ENCODE data around the gene TNNI3.
A peak's percentile ranks its signal among the peaks of the same experiment; 100 is the strongest.

DNA sequence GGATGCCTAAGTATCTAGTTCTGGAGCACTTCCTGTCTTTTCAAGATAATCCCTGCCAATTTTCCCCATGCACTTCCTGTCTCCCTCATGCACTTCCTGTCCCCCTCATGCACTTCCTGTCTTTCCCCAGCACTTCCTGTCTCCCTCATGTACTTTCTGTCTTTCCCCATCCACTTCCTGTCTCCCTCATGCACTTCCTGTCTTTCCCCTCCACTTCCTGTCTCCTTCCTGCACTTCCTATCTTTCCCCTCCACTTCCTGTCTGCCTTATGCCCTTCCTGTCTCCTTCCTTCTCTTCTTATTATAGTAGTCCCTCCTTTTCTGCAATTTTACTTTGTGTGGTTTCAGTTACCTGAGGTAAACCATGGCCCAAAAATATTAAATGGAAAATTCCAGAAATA is 5.5 kb downstream of the TNNI3 start:
- TF ChIP-seq RAD51 (IDR thresholded peaks at IDR 0.05; ENCODE audit: borderline replicate concordance, low read depth), result no peak
- TF ChIP-seq MCM2 (IDR thresholded peaks at IDR 0.05; ENCODE audit: low read depth), result no peak
- TF ChIP-seq ZFX (CRISPR knock-in tag; IDR thresholded peaks at IDR 0.05), result no peak
- TF ChIP-seq, protein P1, sequence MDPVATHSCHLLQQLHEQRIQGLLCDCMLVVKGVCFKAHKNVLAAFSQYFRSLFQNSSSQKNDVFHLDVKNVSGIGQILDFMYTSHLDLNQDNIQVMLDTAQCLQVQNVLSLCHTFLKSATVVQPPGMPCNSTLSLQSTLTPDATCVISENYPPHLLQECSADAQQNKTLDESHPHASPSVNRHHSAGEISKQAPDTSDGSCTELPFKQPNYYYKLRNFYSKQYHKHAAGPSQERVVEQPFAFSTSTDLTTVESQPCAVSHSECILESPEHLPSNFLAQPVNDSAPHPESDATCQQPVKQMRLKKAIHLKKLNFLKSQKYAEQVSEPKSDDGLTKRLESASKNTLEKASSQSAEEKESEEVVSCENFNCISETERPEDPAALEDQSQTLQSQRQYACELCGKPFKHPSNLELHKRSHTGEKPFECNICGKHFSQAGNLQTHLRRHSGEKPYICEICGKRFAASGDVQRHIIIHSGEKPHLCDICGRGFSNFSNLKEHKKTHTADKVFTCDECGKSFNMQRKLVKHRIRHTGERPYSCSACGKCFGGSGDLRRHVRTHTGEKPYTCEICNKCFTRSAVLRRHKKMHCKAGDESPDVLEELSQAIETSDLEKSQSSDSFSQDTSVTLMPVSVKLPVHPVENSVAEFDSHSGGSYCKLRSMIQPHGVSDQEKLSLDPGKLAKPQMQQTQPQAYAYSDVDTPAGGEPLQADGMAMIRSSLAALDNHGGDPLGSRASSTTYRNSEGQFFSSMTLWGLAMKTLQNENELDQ (CRISPR knock-in tag; IDR thresholded peaks at IDR 0.05; ENCODE audit: borderline replicate concordance), result 0 out of 2 replicates have a peak, but pooled peaks have one; percentile 48
- TF ChIP-seq, protein P2, sequence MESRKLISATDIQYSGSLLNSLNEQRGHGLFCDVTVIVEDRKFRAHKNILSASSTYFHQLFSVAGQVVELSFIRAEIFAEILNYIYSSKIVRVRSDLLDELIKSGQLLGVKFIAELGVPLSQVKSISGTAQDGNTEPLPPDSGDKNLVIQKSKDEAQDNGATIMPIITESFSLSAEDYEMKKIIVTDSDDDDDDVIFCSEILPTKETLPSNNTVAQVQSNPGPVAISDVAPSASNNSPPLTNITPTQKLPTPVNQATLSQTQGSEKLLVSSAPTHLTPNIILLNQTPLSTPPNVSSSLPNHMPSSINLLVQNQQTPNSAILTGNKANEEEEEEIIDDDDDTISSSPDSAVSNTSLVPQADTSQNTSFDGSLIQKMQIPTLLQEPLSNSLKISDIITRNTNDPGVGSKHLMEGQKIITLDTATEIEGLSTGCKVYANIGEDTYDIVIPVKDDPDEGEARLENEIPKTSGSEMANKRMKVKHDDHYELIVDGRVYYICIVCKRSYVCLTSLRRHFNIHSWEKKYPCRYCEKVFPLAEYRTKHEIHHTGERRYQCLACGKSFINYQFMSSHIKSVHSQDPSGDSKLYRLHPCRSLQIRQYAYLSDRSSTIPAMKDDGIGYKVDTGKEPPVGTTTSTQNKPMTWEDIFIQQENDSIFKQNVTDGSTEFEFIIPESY (CRISPR knock-in tag; IDR thresholded peaks at IDR 0.05), result no peak
- no peak for TF ChIP-seq SETDB1 (IDR thresholded peaks at IDR 0.05; ENCODE audit: low read length)
- no peak for TF ChIP-seq CBX8 (IDR thresholded peaks at IDR 0.05; ENCODE audit: borderline replicate concordance, extremely low read depth, low read depth, low read length, poor library complexity, severe bottlenecking)
- TF ChIP-seq, protein P3, sequence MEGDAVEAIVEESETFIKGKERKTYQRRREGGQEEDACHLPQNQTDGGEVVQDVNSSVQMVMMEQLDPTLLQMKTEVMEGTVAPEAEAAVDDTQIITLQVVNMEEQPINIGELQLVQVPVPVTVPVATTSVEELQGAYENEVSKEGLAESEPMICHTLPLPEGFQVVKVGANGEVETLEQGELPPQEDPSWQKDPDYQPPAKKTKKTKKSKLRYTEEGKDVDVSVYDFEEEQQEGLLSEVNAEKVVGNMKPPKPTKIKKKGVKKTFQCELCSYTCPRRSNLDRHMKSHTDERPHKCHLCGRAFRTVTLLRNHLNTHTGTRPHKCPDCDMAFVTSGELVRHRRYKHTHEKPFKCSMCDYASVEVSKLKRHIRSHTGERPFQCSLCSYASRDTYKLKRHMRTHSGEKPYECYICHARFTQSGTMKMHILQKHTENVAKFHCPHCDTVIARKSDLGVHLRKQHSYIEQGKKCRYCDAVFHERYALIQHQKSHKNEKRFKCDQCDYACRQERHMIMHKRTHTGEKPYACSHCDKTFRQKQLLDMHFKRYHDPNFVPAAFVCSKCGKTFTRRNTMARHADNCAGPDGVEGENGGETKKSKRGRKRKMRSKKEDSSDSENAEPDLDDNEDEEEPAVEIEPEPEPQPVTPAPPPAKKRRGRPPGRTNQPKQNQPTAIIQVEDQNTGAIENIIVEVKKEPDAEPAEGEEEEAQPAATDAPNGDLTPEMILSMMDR (IDR thresholded peaks at IDR 0.05 in 2 of 3, conservative IDR thresholded peaks at IDR 0.05 in 1 of 3; ENCODE audit: insufficient read depth in 2 of 3, low read depth in 1 of 3, low read length in 3 of 3), result no peak
